HG03108 (cell line): ENCODE data around the gene MYO3A.

Experiments
- ATAC-seq: cut with Tn5 transposase; IDR thresholded peaks from one replicate; pipeline ENCODE4 v1.9.1; 2021; ENCODE audit warnings: moderate library complexity; ENCODE audit not compliant: unreplicated experiment

The MYO3A gene

DNA sequence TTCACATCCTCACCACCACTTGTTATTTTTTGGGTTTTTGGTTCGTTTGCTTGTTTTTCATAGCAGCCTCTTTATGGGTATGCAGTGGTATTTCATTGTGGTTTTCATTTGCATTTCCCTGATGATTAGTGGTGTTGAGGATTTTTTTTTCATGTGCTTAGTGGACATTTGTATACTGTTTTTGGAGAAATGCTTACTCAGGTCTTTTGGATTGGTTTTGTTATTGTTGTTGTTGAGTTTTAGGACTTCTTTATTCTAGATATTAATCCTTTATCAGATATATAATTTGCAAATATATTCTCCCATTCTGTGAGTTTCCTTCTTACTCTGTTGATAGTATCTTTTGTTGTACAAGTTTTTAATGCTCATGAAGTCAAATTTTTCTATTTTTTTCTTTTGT, 325.3 kb downstream of the MYO3A start:
- ATAC-seq, result no peak
